Measurements from ENCODE around the gene ATP5F1D. TPM values are rescaled to one million over a fixed set of nuclear protein-coding genes. Genes with fewer than 3 reads are reported as not detected.
A peak's percentile ranks its signal among the peaks of the same experiment; 100 is the strongest.
"Not testable (repeated sequence)": the region's sequence is repeated elsewhere in the genome, so short reads cannot be mapped to it uniquely, and the experiment has no call there.

Gene ATP5F1D
- total and polyA plus RNA-seq, 2 experiments from 2014 or later: 139 to 396 TPM

DNA sequence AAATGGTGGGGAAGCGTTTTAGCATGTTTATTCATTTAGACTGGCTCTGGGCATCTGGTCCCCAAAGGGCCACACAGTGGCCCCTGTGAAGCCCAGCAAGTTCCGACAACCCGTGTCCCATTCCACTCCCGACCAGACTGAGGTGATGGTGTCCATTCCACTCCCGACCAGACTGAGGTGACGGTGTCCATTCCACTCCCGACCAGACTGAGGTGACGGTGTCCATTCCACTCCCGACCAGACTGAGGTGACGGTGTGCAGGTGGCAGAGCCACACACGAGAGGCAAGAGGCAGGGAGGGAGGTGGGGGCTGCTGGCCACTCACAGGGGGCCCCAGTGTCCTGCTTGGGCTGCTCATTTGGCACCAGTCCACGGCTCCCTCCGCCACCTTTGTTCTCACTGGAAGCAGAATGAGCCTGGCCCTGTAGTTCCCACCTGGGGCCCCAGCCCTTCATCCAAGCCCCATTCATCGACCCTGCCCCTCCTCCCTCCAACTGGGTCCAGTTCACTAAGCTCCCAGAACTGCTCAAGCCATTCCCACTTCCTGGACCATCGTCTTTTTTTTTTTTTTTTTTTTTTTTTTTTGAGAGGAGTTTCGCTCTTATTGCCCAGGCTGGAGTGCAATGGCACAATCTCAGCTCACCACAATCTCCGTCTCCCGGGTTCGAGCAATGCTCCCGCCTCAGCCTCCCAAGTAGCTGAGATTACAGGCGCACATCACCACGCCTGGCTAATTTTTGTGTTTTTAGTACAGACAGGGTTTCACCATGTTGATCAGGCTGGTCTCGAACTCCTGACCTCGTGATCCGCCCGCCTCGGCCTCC is 4.9 kb downstream of the ATP5F1D start:
- not testable (repeated sequence) for H3K4me1 Mint-ChIP-seq; DNase-seq (ENCODE audit: low spot score); H3K9me2 ChIP-seq (ENCODE audit: insufficient read depth); ATAC-seq; H3K4me3 Mint-ChIP-seq; H3K4me3 ChIP-seq; H4K20me1 ChIP-seq (replicated peaks; ENCODE audit: insufficient read depth); H2AFZ ChIP-seq; H3K4me2 ChIP-seq; H3K36me3 ChIP-seq (ENCODE audit: insufficient read depth); H3K27ac Mint-ChIP-seq; H3K4me1 ChIP-seq (ENCODE audit: insufficient read depth); H3K9me3 Mint-ChIP-seq; H3K27me3 ChIP-seq (ENCODE audit: insufficient read depth); H3K27ac ChIP-seq (ENCODE audit: low read depth)
- Mint-ChIP-seq H3K36me3 (ENCODE audit: low read depth) (peaks cover 13% of the 10 kb centered on the region; the same call in 2 of the 3 replicates), H3K27me3 (ENCODE audit: insufficient read depth, low read depth, poor library complexity) (peaks cover 13% of the 10 kb centered on the region)
- H3F3A ChIP-seq (replicated peaks; ENCODE audit: low read depth): peaks cover 13% of the 10 kb centered on the region
- H3K79me2 ChIP-seq (replicated peaks; ENCODE audit: insufficient read depth): peaks cover 17% of the 10 kb centered on the region

DNA sequence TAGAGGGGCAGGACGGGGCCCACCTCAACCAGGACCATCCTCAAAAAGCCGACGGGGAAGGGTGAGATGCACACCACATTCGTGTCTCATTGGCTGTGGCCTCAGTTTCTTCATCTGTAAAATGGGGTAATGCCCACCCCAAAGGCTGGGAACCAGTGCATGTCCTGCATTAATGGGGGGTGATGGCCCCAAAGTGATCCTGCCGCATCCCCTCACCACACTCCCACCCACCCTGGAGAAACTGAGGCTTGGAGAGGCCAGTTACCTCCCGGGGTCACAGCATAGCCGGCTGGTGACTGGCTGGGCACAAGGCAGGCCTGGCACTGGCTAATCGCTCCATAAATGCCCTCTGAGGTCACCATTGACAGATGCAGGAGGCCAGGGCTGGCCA is 6.2 kb downstream of the ATP5F1D start:
- H3K36me3 Mint-ChIP-seq (ENCODE audit: low read depth): peaks cover 23% of the 10 kb centered on the region; the same call in 2 of the 3 replicates
- H3K9me3 Mint-ChIP-seq: no peaks in the 10 kb centered on the region; the same call in 2 of the 3 replicates
- no peak overlapping the region for H3K27ac ChIP-seq (ENCODE audit: low read depth)
- DNase-seq (ENCODE audit: low spot score) (no peak), ATAC-seq (no peak)
- no peaks in the 10 kb centered on the region for H3K36me3 ChIP-seq (ENCODE audit: insufficient read depth)
- peak overlapping the region; percentile 84 for H3K4me3 ChIP-seq
- peaks cover 17% of the 10 kb centered on the region for H3K27me3 Mint-ChIP-seq (ENCODE audit: insufficient read depth, low read depth, poor library complexity)
- no peak overlapping the region for H2AFZ ChIP-seq
- peaks cover 3% of the 10 kb centered on the region; the same call in 1 of the 2 replicates for H3K4me1 ChIP-seq (ENCODE audit: insufficient read depth)
- peaks cover 28% of the 10 kb centered on the region for H3K79me2 ChIP-seq (replicated peaks; ENCODE audit: insufficient read depth)
- peaks cover 14% of the 10 kb centered on the region for H4K20me1 ChIP-seq (replicated peaks; ENCODE audit: insufficient read depth)
- H3F3A ChIP-seq (replicated peaks; ENCODE audit: low read depth): peaks cover 13% of the 10 kb centered on the region
- H3K4me2 ChIP-seq: peak overlapping the region; percentile 74
- H3K4me1 Mint-ChIP-seq: peaks cover 5% of the 10 kb centered on the region; the same call in 2 of the 3 replicates
- peak overlapping the region; percentile 39 for H3K4me3 Mint-ChIP-seq
- H3K27ac Mint-ChIP-seq: no peak overlapping the region
- no peaks in the 10 kb centered on the region for H3K9me2 ChIP-seq (ENCODE audit: insufficient read depth)
- H3K27me3 ChIP-seq (ENCODE audit: insufficient read depth): no peaks in the 10 kb centered on the region
- TF ChIP-seq JUNB (IDR thresholded peaks at IDR 0.05; ENCODE audit: unreplicated experiment): no peak
- no peak for TF ChIP-seq ZNF331 (CRISPR knock-in tag; IDR thresholded peaks at IDR 0.05; ENCODE audit: low read depth)
- no peak for TF ChIP-seq ZNF114 (CRISPR knock-in tag; IDR thresholded peaks at IDR 0.05)
- TF ChIP-seq POLR2AphosphoS5 (IDR thresholded peaks at IDR 0.05; ENCODE audit: low read depth): no peak
- TF ChIP-seq CREB1 (CRISPR knock-in tag; IDR thresholded peaks at IDR 0.05; ENCODE audit: low read depth): no peak
- TF ChIP-seq EZH2phosphoT487 (IDR thresholded peaks at IDR 0.05; ENCODE audit: unreplicated experiment): no peak
- TF ChIP-seq, protein P1, sequence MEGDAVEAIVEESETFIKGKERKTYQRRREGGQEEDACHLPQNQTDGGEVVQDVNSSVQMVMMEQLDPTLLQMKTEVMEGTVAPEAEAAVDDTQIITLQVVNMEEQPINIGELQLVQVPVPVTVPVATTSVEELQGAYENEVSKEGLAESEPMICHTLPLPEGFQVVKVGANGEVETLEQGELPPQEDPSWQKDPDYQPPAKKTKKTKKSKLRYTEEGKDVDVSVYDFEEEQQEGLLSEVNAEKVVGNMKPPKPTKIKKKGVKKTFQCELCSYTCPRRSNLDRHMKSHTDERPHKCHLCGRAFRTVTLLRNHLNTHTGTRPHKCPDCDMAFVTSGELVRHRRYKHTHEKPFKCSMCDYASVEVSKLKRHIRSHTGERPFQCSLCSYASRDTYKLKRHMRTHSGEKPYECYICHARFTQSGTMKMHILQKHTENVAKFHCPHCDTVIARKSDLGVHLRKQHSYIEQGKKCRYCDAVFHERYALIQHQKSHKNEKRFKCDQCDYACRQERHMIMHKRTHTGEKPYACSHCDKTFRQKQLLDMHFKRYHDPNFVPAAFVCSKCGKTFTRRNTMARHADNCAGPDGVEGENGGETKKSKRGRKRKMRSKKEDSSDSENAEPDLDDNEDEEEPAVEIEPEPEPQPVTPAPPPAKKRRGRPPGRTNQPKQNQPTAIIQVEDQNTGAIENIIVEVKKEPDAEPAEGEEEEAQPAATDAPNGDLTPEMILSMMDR (conservative IDR thresholded peaks at IDR 0.05; ENCODE audit: low read depth in 2 of 2): no peak
- TF ChIP-seq, protein P2, sequence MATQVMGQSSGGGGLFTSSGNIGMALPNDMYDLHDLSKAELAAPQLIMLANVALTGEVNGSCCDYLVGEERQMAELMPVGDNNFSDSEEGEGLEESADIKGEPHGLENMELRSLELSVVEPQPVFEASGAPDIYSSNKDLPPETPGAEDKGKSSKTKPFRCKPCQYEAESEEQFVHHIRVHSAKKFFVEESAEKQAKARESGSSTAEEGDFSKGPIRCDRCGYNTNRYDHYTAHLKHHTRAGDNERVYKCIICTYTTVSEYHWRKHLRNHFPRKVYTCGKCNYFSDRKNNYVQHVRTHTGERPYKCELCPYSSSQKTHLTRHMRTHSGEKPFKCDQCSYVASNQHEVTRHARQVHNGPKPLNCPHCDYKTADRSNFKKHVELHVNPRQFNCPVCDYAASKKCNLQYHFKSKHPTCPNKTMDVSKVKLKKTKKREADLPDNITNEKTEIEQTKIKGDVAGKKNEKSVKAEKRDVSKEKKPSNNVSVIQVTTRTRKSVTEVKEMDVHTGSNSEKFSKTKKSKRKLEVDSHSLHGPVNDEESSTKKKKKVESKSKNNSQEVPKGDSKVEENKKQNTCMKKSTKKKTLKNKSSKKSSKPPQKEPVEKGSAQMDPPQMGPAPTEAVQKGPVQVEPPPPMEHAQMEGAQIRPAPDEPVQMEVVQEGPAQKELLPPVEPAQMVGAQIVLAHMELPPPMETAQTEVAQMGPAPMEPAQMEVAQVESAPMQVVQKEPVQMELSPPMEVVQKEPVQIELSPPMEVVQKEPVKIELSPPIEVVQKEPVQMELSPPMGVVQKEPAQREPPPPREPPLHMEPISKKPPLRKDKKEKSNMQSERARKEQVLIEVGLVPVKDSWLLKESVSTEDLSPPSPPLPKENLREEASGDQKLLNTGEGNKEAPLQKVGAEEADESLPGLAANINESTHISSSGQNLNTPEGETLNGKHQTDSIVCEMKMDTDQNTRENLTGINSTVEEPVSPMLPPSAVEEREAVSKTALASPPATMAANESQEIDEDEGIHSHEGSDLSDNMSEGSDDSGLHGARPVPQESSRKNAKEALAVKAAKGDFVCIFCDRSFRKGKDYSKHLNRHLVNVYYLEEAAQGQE (IDR thresholded peaks at IDR 0.05; ENCODE audit: unreplicated experiment): no peak
- TF ChIP-seq STAT1 (IDR thresholded peaks at IDR 0.05; ENCODE audit: unreplicated experiment): no peak

Measured in GM23338 (cell line).